HepG2 (cell line): ENCODE measurements around the gene RHOT2. TPM values are rescaled to one million over a fixed set of nuclear protein-coding genes. Genes with fewer than 3 reads are reported as not detected.

Experiments used
- CCAR2 ChIP-seq: fragments of 200-400 bp; formaldehyde crosslinking; optimal IDR thresholded peaks from 2 replicates; pipeline ENCODE3; 2018; ENCODE audit warnings: low read depth, mild to moderate bottlenecking, low read length, moderate library complexity
- ELF4 ChIP-seq: sonication (generic); formaldehyde crosslinking; IDR thresholded peaks from 2 replicates; pipeline ENCODE4 v1.5.0; 2020; ENCODE audit warnings: missing genetic modification reagents, mild to moderate bottlenecking, moderate library complexity, borderline replicate concordance
- FUBP1 ChIP-seq: sonication (generic); formaldehyde crosslinking; IDR thresholded peaks from 2 replicates; pipeline ENCODE4 v1.5.1; 2020; ENCODE audit warnings: missing genetic modification reagents, mild to moderate bottlenecking, borderline replicate concordance
- HMGA1 ChIP-seq: sonication (generic); formaldehyde crosslinking; conservative IDR thresholded peaks from 2 replicates; pipeline ENCODE4 v1.4.0; 2020; ENCODE audit warnings: missing genetic modification reagents
- HOXA3 ChIP-seq: sonication (generic); formaldehyde crosslinking; IDR thresholded peaks from 2 replicates; pipeline ENCODE4 v1.5.0; 2020; ENCODE audit warnings: missing genetic modification reagents
- MLXIP ChIP-seq: sonication (generic); formaldehyde crosslinking; IDR thresholded peaks from 2 replicates; pipeline ENCODE4 v1.9.0; 2021; ENCODE audit warnings: missing genetic modification reagents, borderline replicate concordance
- SOX5 ChIP-seq: IDR thresholded peaks from 2 replicates; pipeline ENCODE4 v1.6.1; 2016; ENCODE audit warnings: borderline replicate concordance
- SP2 ChIP-seq: sonication (generic); formaldehyde crosslinking; IDR thresholded peaks from 2 replicates; pipeline ENCODE4 v1.5.1; 2020; ENCODE audit warnings: mild to moderate bottlenecking, missing genetic modification reagents
- TRIM24 ChIP-seq: sonication (generic); formaldehyde crosslinking; IDR thresholded peaks from 2 replicates; pipeline ENCODE4 v1.8.0; 2022; ENCODE audit warnings: mild to moderate bottlenecking, missing genetic modification reagents
- ZFP36L2 ChIP-seq: sonication (generic); formaldehyde crosslinking; IDR thresholded peaks from 2 replicates; pipeline ENCODE4 v1.4.0; 2020; ENCODE audit warnings: missing genetic modification reagents
- ZNF18 ChIP-seq: sonication (generic); formaldehyde crosslinking; IDR thresholded peaks from 2 replicates; pipeline ENCODE4 v1.8.0; 2022; ENCODE audit warnings: mild to moderate bottlenecking, missing genetic modification reagents; ENCODE audit not compliant: insufficient replicate concordance
- ZNF260 ChIP-seq: sonication (generic); formaldehyde crosslinking; IDR thresholded peaks from 2 replicates; pipeline ENCODE4 v1.4.0; 2020; ENCODE audit warnings: missing genetic modification reagents, low read depth, mild to moderate bottlenecking, borderline replicate concordance
- ZNF781 ChIP-seq: sonication (generic); formaldehyde crosslinking; IDR thresholded peaks from 2 replicates; pipeline ENCODE4 v1.5.1; 2020; ENCODE audit warnings: borderline replicate concordance, mild to moderate bottlenecking, missing genetic modification reagents; ENCODE audit errors: not compliant biosample characterization
- polyA plus RNA-seq, 8 experiments: library from polyadenylated mRNA; depleted of rRNA in 3 of 8; stranded (reverse) in 7 of 8; unstranded in 1 of 8; fragments of >200 nt; fragmentation: Illumina TruSeq in 4 of 8; extraction: Trizol in 4 of 8; gene quantifications; 2 replicates each; pipeline versions ENCODE4 v1.2.1 to v1.2.3, GENCODE V29; 2011 to 2016; ENCODE audit warnings: low read depth in 4 of 8, missing spikeins in 1 of 8, mixed read lengths in 1 of 8; ENCODE audit not compliant: insufficient read depth in 1 of 8
- total RNA-seq, 5 experiments: library from RNA; depleted of rRNA; stranded (reverse); fragments of >200 nt; fragmentation: Illumina TruSeq; extraction: Trizol; gene quantifications; 2 replicates each; pipeline ENCODE4 v1.2.3, GENCODE V29; 2016; ENCODE audit warnings: low read depth in 1 of 5
- TF ChIP-seq, protein P1 (sequence below): sonication (generic); formaldehyde crosslinking; IDR thresholded peaks from 2 replicates; pipeline ENCODE4 v1.4.0; 2020; ENCODE audit warnings: mild to moderate bottlenecking, missing genetic modification reagents
- TF ChIP-seq, protein P2 (sequence below): sonication (generic); formaldehyde crosslinking; IDR thresholded peaks from 2 replicates; pipeline ENCODE4 v1.8.0; 2022; ENCODE audit warnings: missing genetic modification reagents, mild to moderate bottlenecking, borderline replicate concordance

RHOT2 gene
- total and polyA plus RNA-seq, 2 of the 13 experiments (the other 11 are each of a cell fraction or from before 2014, with no cell fraction given): 63.6 to 76.9 TPM

DNA sequence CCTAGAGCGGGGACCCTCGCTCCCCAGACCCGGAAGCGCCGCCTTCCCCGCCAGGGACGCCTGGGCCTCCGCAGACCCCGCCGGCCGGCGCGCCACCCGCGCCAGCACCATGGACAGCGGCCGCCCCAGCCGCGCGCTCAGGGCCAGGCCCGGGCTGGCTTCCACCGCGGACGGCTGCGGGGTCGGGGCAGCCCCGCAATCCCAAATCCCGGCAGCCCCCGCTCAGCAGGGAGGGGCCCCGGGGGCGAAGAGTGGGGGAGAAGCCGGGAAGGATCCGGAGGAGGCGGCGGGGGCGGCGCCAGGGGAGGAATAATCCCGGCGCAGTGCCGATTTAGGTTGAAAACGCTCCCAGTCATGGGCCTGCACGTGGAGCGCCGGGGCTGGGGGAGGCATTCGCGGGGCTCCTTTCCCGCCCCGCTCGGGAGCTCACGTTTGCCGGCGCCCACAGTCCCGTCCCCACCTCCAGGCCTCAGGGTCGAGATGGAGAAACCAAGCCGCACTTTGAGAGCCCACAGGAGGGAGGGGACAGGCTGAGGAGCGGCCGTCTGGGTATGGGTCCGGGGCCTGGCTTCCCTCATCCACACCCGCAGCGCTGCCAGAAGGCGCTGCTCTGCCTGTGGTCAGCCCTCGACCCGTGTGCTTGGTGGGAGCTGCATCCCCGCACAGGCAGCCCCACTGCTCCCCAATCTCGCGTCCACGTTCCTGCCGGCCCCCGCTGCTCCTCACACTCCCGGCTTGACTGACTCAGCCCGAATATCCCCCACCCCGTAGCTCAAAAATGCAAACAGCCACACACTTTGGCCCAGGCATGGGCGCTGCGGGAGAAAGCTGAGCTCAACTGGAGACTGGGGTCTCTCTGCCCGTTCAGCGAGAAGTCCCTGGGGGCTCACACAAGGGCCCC, 33.0 kb downstream of the RHOT2 start (continued):
- TF ChIP-seq, protein P1, sequence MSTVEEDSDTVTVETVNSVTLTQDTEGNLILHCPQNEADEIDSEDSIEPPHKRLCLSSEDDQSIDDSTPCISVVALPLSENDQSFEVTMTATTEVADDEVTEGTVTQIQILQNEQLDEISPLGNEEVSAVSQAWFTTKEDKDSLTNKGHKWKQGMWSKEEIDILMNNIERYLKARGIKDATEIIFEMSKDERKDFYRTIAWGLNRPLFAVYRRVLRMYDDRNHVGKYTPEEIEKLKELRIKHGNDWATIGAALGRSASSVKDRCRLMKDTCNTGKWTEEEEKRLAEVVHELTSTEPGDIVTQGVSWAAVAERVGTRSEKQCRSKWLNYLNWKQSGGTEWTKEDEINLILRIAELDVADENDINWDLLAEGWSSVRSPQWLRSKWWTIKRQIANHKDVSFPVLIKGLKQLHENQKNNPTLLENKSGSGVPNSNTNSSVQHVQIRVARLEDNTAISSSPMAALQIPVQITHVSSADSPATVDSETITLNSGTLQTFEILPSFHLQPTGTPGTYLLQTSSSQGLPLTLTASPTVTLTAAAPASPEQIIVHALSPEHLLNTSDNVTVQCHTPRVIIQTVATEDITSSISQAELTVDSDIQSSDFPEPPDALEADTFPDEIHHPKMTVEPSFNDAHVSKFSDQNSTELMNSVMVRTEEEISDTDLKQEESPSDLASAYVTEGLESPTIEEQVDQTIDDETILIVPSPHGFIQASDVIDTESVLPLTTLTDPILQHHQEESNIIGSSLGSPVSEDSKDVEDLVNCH: no peak
- TF ChIP-seq ZNF260 (CRISPR knock-in tag) (no peak), CCAR2 (no peak), HMGA1 (CRISPR knock-in tag) (no peak), FUBP1 (CRISPR knock-in tag) (no peak), SOX5 (no peak), MLXIP (CRISPR knock-in tag) (peak; percentile 88; the same call in 1 of the 2 replicates), ZNF781 (CRISPR knock-in tag) (no peak), TRIM24 (CRISPR knock-in tag) (no peak), ZNF18 (no peak), ELF4 (CRISPR knock-in tag) (no peak), ZFP36L2 (CRISPR knock-in tag) (no peak), SP2 (CRISPR knock-in tag) (no peak), HOXA3 (CRISPR knock-in tag) (peak; percentile 60)
- TF ChIP-seq, protein P2, sequence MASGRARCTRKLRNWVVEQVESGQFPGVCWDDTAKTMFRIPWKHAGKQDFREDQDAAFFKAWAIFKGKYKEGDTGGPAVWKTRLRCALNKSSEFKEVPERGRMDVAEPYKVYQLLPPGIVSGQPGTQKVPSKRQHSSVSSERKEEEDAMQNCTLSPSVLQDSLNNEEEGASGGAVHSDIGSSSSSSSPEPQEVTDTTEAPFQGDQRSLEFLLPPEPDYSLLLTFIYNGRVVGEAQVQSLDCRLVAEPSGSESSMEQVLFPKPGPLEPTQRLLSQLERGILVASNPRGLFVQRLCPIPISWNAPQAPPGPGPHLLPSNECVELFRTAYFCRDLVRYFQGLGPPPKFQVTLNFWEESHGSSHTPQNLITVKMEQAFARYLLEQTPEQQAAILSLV (CRISPR knock-in tag): no peak
